Measurements from ENCODE around the gene NHSL2. TPM values are rescaled to one million over a fixed set of nuclear protein-coding genes. Genes with fewer than 3 reads are reported as not detected.

The NHSL2 gene
- total RNA-seq, 4 donors from 2014 or later, result 1.9 to 8.8 (median 2.4) TPM

DNA sequence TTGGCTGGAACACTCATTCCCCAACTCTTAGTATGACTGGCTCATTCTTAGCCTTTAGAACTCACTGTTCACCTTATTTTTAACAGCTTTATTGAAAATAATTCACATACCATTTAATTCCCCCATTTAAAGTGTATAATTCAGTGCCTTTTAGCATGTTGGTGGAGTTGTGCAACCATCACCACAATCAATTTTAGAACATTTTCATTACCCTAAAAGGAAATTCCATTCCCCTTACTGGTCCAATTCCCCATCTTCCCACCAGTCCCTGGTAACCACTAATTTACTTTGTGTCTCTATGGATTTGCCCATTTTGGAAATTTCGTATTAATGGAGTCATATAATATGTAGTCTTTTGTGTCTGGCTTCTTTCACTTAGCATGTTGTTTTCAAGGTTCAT is 19.7 kb downstream of the NHSL2 start:
- no peak for TF ChIP-seq POLR2A (IDR thresholded peaks at IDR 0.05)
- TF ChIP-seq, protein P1, sequence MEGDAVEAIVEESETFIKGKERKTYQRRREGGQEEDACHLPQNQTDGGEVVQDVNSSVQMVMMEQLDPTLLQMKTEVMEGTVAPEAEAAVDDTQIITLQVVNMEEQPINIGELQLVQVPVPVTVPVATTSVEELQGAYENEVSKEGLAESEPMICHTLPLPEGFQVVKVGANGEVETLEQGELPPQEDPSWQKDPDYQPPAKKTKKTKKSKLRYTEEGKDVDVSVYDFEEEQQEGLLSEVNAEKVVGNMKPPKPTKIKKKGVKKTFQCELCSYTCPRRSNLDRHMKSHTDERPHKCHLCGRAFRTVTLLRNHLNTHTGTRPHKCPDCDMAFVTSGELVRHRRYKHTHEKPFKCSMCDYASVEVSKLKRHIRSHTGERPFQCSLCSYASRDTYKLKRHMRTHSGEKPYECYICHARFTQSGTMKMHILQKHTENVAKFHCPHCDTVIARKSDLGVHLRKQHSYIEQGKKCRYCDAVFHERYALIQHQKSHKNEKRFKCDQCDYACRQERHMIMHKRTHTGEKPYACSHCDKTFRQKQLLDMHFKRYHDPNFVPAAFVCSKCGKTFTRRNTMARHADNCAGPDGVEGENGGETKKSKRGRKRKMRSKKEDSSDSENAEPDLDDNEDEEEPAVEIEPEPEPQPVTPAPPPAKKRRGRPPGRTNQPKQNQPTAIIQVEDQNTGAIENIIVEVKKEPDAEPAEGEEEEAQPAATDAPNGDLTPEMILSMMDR (IDR thresholded peaks at IDR 0.05), result no peak
- DNase-seq (ENCODE audit: low spot score in 2 of 2), result no peak
- 86 to 91% methylated on average over 1 of the region's 1 CpG for WGBS, 2 donors
- intact Hi-C loops (cut with DNase I; ENCODE audit: low total_unique reads), result no loop called here
- H3K4me3 ChIP-seq (ENCODE audit: low read depth, poor library complexity, severe bottlenecking), result no peak overlapping the region

DNA sequence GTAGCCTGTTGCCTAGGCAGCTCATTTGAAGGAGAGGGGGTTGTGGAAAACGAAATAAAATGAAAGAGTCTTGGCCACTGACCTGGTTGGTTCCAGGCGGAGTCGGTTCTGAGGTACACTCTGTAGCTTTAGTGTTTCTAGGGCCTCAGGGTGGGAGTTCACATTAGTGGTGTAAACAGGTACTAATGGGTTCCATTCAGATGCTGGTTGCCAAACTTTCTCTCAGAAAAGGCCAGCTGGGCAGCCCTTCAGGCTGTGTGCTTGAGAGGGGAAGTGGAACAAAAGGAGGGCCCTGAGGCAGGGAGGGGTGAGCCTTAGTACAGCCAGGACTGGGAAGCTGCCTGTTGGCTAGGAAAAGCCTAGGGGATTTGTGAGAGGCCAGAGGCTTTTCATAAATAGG is 24.8 kb downstream of the NHSL2 start:
- no peak overlapping the region for H3K4me3 ChIP-seq (ENCODE audit: low read depth, poor library complexity, severe bottlenecking)
- WGBS, 2 donors, result 51 to 60% methylated on average over 3 of the region's 3 CpGs
- intact Hi-C loops (cut with DNase I; ENCODE audit: low total_unique reads), result no loop called here
- DNase-seq (ENCODE audit: low spot score in 2 of 2), result peak in 1 of 2 donors; percentile 14
- no peak for TF ChIP-seq POLR2A (IDR thresholded peaks at IDR 0.05)
- TF ChIP-seq, protein P1 (IDR thresholded peaks at IDR 0.05), result no peak

GRCh38 chrX:71936632-71937031 is 26.0 kb downstream of the NHSL2 start:
- WGBS, 2 donors, result 48 to 82% methylated on average over 1 of the region's 1 CpG
- TF ChIP-seq, protein P1 (IDR thresholded peaks at IDR 0.05), result no peak
- TF ChIP-seq POLR2A (IDR thresholded peaks at IDR 0.05), result no peak
- no peak for DNase-seq (ENCODE audit: low spot score in 2 of 2)
- H3K4me3 ChIP-seq (ENCODE audit: low read depth, poor library complexity, severe bottlenecking), result no peak overlapping the region
- intact Hi-C loops (cut with DNase I; ENCODE audit: low total_unique reads), result no loop called here

- 78 to 82% methylated on average over 5 of the region's 5 CpGs for WGBS, 2 donors
- no peak for DNase-seq (ENCODE audit: low spot score in 2 of 2)
- TF ChIP-seq, protein P1 (IDR thresholded peaks at IDR 0.05), result no peak
- no peak for TF ChIP-seq POLR2A (IDR thresholded peaks at IDR 0.05)
- no peak overlapping the region for H3K4me3 ChIP-seq (ENCODE audit: low read depth, poor library complexity, severe bottlenecking)
- intact Hi-C loops (cut with DNase I; ENCODE audit: low total_unique reads), result no loop called here
These were observed 27.7 kb downstream of the NHSL2 start for GRCh38 chrX:71938371-71938770.

- TF ChIP-seq POLR2A (IDR thresholded peaks at IDR 0.05), result no peak
- TF ChIP-seq, protein P1 (IDR thresholded peaks at IDR 0.05), result no peak
- intact Hi-C loops (cut with DNase I; ENCODE audit: low total_unique reads), result no loop called here
- no peak overlapping the region for H3K4me3 ChIP-seq (ENCODE audit: low read depth, poor library complexity, severe bottlenecking)
- no peak for DNase-seq (ENCODE audit: low spot score in 2 of 2)
- WGBS, 2 donors, result 94 to 100% methylated on average over 1 of the region's 1 CpG
These were observed 30.5 kb downstream of the NHSL2 start for GRCh38 chrX:71941145-71941544.

- WGBS, 2 donors, result 32 to 39% methylated on average over 3 of the region's 3 CpGs
- DNase-seq (ENCODE audit: low spot score in 2 of 2), result peak in 1 of 2 donors; percentile 14
- H3K4me3 ChIP-seq (ENCODE audit: low read depth, poor library complexity, severe bottlenecking), result no peak overlapping the region
- intact Hi-C loops (cut with DNase I; ENCODE audit: low total_unique reads), result no loop called here
- no peak for TF ChIP-seq POLR2A (IDR thresholded peaks at IDR 0.05)
- TF ChIP-seq, protein P1 (IDR thresholded peaks at IDR 0.05), result no peak
These were observed 31.1 kb downstream of the NHSL2 start for GRCh38 chrX:71941776-71942175.

All from lower leg skin (tissue), 4 donors.